Activated CD8-positive, alpha-beta T cell treated with anti-CD3 and anti-CD28 coated beads, Interleukin-2, amount 10 ng/mL, durations not matched to agents 7 days and 5 days (primary cell): ENCODE measurements around the gene SIAH1. TPM values are rescaled to one million over a fixed set of nuclear protein-coding genes. Genes with fewer than 3 reads are reported as not detected.
A peak's percentile ranks its signal among the peaks of the same experiment; 100 is the strongest.
"Not testable (repeated sequence)": the region's sequence is repeated elsewhere in the genome, so short reads cannot be mapped to it uniquely, and the experiment has no call there.

Source experiments
- ATAC-seq: fragments of 150-1000 bp; cut with Tn5 transposase; one replicate; pipeline ENCODE4 v1.10.0; 2021; ENCODE audit warnings: moderate library complexity
- CTCF ChIA-PET: fragments of 350-600 bp; sonication (Branson Sonifier 250); formaldehyde crosslinking; loops from one replicate; lab custom pipeline; 2021; ENCODE audit warnings: antibody characterized with exemption; lab: Charles Lee
- POLR2A ChIA-PET: fragments of 350-600 bp; sonication (Branson Sonifier 250); formaldehyde crosslinking; loops from one replicate; lab custom pipeline; 2021; ENCODE audit warnings: antibody characterized with exemption; lab: Charles Lee
- DNase-seq: peaks from one replicate; pipeline ENCODE4 v3.0.0-alpha.2; 2020
- H3K27ac Mint-ChIP-seq: one replicate; pipeline ENCODE4 v1.8.0; 2021; ENCODE audit warnings: mild to moderate bottlenecking, mixed read lengths
- H3K27me3 Mint-ChIP-seq: one replicate; pipeline ENCODE4 v1.8.0; 2021; ENCODE audit warnings: low read depth, mixed read lengths
- H3K36me3 Mint-ChIP-seq: one replicate; pipeline ENCODE4 v1.8.0; 2021; ENCODE audit warnings: low read depth, mixed read lengths
- H3K4me1 Mint-ChIP-seq: one replicate; pipeline ENCODE4 v1.8.0; 2021; ENCODE audit warnings: low read depth, mixed read lengths
- H3K4me3 Mint-ChIP-seq: one replicate; pipeline ENCODE4 v1.8.0; 2021; ENCODE audit warnings: mild to moderate bottlenecking, mixed read lengths
- H3K9me3 Mint-ChIP-seq: one replicate; pipeline ENCODE4 v1.8.0; 2022; ENCODE audit warnings: mixed read lengths; ENCODE audit not compliant: insufficient read depth
- total RNA-seq, 2 experiments: library from RNA; stranded (reverse); gene quantifications; one replicate each; pipeline ENCODE4 v1.2.3, GENCODE V29; 2021

The SIAH1 gene
- total RNA-seq, 2 experiments from 2014 or later = 14.9 to 15.6 TPM

- no peak overlapping the region for H3K27ac Mint-ChIP-seq
- peaks cover 27% of the 10 kb centered on the region for H3K4me1 Mint-ChIP-seq
- no peak for DNase-seq
- POLR2A ChIA-PET = interaction anchor here (0.9 kb wide), 1 partner anchor 249 kb away, joined by 3 read pairs; the partner anchor contains the start of gene N4BP1
- no peak overlapping the region for H3K4me3 Mint-ChIP-seq
- CTCF ChIA-PET = interaction anchor here (3.7 kb wide), 1 partner anchor 261 kb away, joined by 20 read pairs; no protein-coding TSS in a partner anchor
- ATAC-seq = no peak
- no peaks in the 10 kb centered on the region for H3K9me3 Mint-ChIP-seq
- no peaks in the 10 kb centered on the region for H3K27me3 Mint-ChIP-seq
- H3K36me3 Mint-ChIP-seq = peaks cover 33% of the 10 kb centered on the region
Measured at GRCh38 chr16:48361540-48362144, 23.6 kb downstream of the SIAH1 start.

- Mint-ChIP-seq H3K4me3 (no peak overlapping the region), H3K36me3 (peaks cover 38% of the 10 kb centered on the region), H3K27ac (no peak overlapping the region), H3K4me1 (peaks cover 21% of the 10 kb centered on the region), H3K9me3 (no peaks in the 10 kb centered on the region), H3K27me3 (no peaks in the 10 kb centered on the region)
- ChIA-PET POLR2A (interaction anchor here (0.9 kb wide), 1 partner anchor 249 kb away, joined by 3 read pairs; the partner anchor contains the start of gene N4BP1), CTCF (interaction anchor here (3.7 kb wide), 1 partner anchor 262 kb away, joined by 20 read pairs; no protein-coding TSS in a partner anchor)
- ATAC-seq (no peak), DNase-seq (no peak)
Measured at GRCh38 chr16:48361012-48361411, 24.2 kb downstream of the SIAH1 start.

GRCh38 chr16:48359983-48360382 lies 25.2 kb downstream of the SIAH1 start:
- ChIA-PET CTCF (interaction anchor here (0.9 to 3.7 kb wide), 2 partner anchors 24 to 263 kb away, joined by 4 to 20 read pairs; no protein-coding TSS in a partner anchor), POLR2A (no interaction called here)
- Mint-ChIP-seq H3K27ac (no peak overlapping the region), H3K9me3 (no peaks in the 10 kb centered on the region), H3K27me3 (no peaks in the 10 kb centered on the region), H3K36me3 (peaks cover 44% of the 10 kb centered on the region), H3K4me1 (peaks cover 13% of the 10 kb centered on the region), H3K4me3 (no peak overlapping the region)
- DNase-seq (no peak), ATAC-seq (no peak)

GRCh38 chr16:48358419-48358818 lies 26.8 kb downstream of the SIAH1 start:
- Mint-ChIP-seq H3K9me3 (no peaks in the 10 kb centered on the region), H3K27me3 (no peaks in the 10 kb centered on the region), H3K27ac (no peak overlapping the region), H3K36me3 (peaks cover 54% of the 10 kb centered on the region), H3K4me3 (no peak overlapping the region), H3K4me1 (peaks cover 11% of the 10 kb centered on the region)
- no peak for ATAC-seq
- no peak for DNase-seq
- CTCF ChIA-PET = interaction anchor here (1.4 kb wide), 1 partner anchor 265 kb away, joined by 10 read pairs; no protein-coding TSS in a partner anchor
- POLR2A ChIA-PET = interaction anchor here (1.5 kb wide), 1 partner anchor 27 kb away, joined by 5 read pairs; the partner anchor contains the start of gene SIAH1

- no peak for DNase-seq
- Mint-ChIP-seq H3K4me1 (peaks cover 9% of the 10 kb centered on the region), H3K4me3 (no peak overlapping the region), H3K36me3 (peaks cover 56% of the 10 kb centered on the region), H3K27ac (no peak overlapping the region), H3K27me3 (no peaks in the 10 kb centered on the region), H3K9me3 (no peaks in the 10 kb centered on the region)
- ATAC-seq = no peak
- ChIA-PET POLR2A (interaction anchor here (0.6 to 1.0 kb wide), 2 partner anchors 273 to 1916 kb away, joined by 3 read pairs; no protein-coding TSS in a partner anchor), CTCF (interaction anchor here (1.3 to 5.9 kb wide), 4 partner anchors 10 to 273 kb away, joined by 6 to 69 read pairs (median 45); no protein-coding TSS in a partner anchor)
Measured at GRCh38 chr16:48356633-48357376, 28.4 kb downstream of the SIAH1 start.

- Mint-ChIP-seq H3K9me3 (no peaks in the 10 kb centered on the region), H3K27me3 (no peaks in the 10 kb centered on the region), H3K36me3 (peaks cover 61% of the 10 kb centered on the region), H3K4me3 (no peak overlapping the region), H3K4me1 (peaks cover 7% of the 10 kb centered on the region), H3K27ac (no peak overlapping the region)
- DNase-seq (no peak), ATAC-seq (no peak)
- CTCF ChIA-PET = interaction anchor here (0.7 to 5.9 kb wide), 12 partner anchors 12 to 274 kb away, joined by 3 to 69 read pairs (median 3); no protein-coding TSS in a partner anchor
- POLR2A ChIA-PET = interaction anchor here (1.1 to 1.2 kb wide), 2 partner anchors 11 to 30 kb away, joined by 3 to 4 read pairs; partner anchors contain the start of gene SIAH1
Measured at GRCh38 chr16:48354877-48355855, 30.0 kb downstream of the SIAH1 start.

GRCh38 chr16:48354385-48354784 lies 30.8 kb downstream of the SIAH1 start:
- H3K27me3 Mint-ChIP-seq, H3K4me1 Mint-ChIP-seq, H3K9me3 Mint-ChIP-seq, H3K4me3 Mint-ChIP-seq, H3K27ac Mint-ChIP-seq, ATAC-seq, DNase-seq: not testable (repeated sequence)
- POLR2A ChIA-PET = interaction anchor here (1.0 to 1.3 kb wide), 3 partner anchors 24 to 258 kb away, joined by 3 to 4 read pairs (median 3); partner anchors contain the start of gene SIAH1
- CTCF ChIA-PET = interaction anchor here (0.6 to 5.9 kb wide), 16 partner anchors 12 to 275 kb away, joined by 3 to 69 read pairs (median 3); no protein-coding TSS in a partner anchor
- peaks cover 64% of the 10 kb centered on the region for H3K36me3 Mint-ChIP-seq

- ChIA-PET CTCF (interaction anchor here (0.6 to 5.9 kb wide), 16 partner anchors 11 to 276 kb away, joined by 3 to 69 read pairs (median 3); no protein-coding TSS in a partner anchor), POLR2A (interaction anchor here (1.0 to 1.5 kb wide), 4 partner anchors 23 to 259 kb away, joined by 3 to 4 read pairs (median 3); partner anchors contain the start of gene SIAH1)
- Mint-ChIP-seq H3K27me3 (no peaks in the 10 kb centered on the region), H3K4me1 (peaks cover 7% of the 10 kb centered on the region), H3K9me3 (no peaks in the 10 kb centered on the region), H3K36me3 (peaks cover 69% of the 10 kb centered on the region), H3K4me3 (no peak overlapping the region), H3K27ac (peak overlapping the region; percentile 62)
- peak; percentile 90 for ATAC-seq
- peak; percentile 80 for DNase-seq
Measured at GRCh38 chr16:48353565-48354163, 31.5 kb downstream of the SIAH1 start.

- no peak overlapping the region for H3K4me3 Mint-ChIP-seq
- H3K27me3 Mint-ChIP-seq = no peaks in the 10 kb centered on the region
- H3K27ac Mint-ChIP-seq = no peak overlapping the region
- ChIA-PET POLR2A (interaction anchor here (1.3 to 1.5 kb wide), 2 partner anchors 22 to 33 kb away, joined by 3 read pairs; partner anchors contain the start of gene SIAH1), CTCF (interaction anchor here (0.8 to 5.9 kb wide), 8 partner anchors 10 to 277 kb away, joined by 3 to 69 read pairs (median 4); no protein-coding TSS in a partner anchor)
- H3K9me3 Mint-ChIP-seq = no peaks in the 10 kb centered on the region
- no peak for DNase-seq
- H3K4me1 Mint-ChIP-seq = peaks cover 7% of the 10 kb centered on the region
- H3K36me3 Mint-ChIP-seq = peaks cover 70% of the 10 kb centered on the region
- ATAC-seq = no peak
Measured at GRCh38 chr16:48352648-48353390, 32.4 kb downstream of the SIAH1 start.
